ENCODE measurements around the gene KANSL1.

KANSL1 gene

DNA sequence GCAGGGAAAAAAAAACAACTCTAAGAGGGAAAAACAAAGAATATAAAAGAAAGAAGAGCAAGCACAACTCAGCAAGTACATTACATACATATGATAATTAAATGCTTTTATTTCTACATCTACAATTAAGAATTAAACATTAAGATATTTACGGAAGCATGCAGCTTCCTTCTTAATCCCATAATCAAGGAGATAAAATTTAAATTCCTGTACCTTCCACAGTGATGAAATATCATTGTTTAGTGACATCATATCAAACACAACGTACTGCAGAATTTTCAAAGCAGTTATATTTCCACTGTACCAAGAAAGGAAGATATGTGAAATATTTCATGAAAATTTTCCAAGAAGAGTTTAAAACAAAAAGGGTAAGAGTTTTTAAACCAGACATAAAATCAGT, 26.0 kb downstream of the KANSL1 start:
- Histone ChIP-seq H4K20me1 (ENCODE audit: insufficient read depth, low read length) (peaks cover 40% of the 10 kb centered on the region), H3K79me2 (ENCODE audit: low read length) (peaks cover 98% of the 10 kb centered on the region), H3K27ac (ENCODE audit: low read length) (no peak overlapping the region), H3K4me2 (ENCODE audit: low read depth, low read length) (no peak overlapping the region), H3K4me3 (ENCODE audit: low read length) (no peak overlapping the region), H3K9ac (ENCODE audit: low read length) (no peak overlapping the region), H2AFZ (ENCODE audit: low read length) (no peak overlapping the region), H3K9me3 (replicated peaks; ENCODE audit: insufficient read depth, low read length) (no peaks in the 10 kb centered on the region), H3K27me3 (replicated peaks; ENCODE audit: insufficient read depth, low read length) (no peaks in the 10 kb centered on the region), H3K36me3 (replicated peaks; ENCODE audit: insufficient read depth, low read length) (peaks cover 5% of the 10 kb centered on the region; the same call in 1 of the 2 replicates), H3F3A (ENCODE audit: insufficient read depth, low read length) (no peaks in the 10 kb centered on the region; the same call in 1 of the 2 replicates), H3K9me2 (replicated peaks; ENCODE audit: insufficient read depth, low read length) (no peaks in the 10 kb centered on the region), H3K4me1 (ENCODE audit: low read length) (no peaks in the 10 kb centered on the region)
- TF ChIP-seq, protein P1, sequence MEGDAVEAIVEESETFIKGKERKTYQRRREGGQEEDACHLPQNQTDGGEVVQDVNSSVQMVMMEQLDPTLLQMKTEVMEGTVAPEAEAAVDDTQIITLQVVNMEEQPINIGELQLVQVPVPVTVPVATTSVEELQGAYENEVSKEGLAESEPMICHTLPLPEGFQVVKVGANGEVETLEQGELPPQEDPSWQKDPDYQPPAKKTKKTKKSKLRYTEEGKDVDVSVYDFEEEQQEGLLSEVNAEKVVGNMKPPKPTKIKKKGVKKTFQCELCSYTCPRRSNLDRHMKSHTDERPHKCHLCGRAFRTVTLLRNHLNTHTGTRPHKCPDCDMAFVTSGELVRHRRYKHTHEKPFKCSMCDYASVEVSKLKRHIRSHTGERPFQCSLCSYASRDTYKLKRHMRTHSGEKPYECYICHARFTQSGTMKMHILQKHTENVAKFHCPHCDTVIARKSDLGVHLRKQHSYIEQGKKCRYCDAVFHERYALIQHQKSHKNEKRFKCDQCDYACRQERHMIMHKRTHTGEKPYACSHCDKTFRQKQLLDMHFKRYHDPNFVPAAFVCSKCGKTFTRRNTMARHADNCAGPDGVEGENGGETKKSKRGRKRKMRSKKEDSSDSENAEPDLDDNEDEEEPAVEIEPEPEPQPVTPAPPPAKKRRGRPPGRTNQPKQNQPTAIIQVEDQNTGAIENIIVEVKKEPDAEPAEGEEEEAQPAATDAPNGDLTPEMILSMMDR (IDR thresholded peaks at IDR 0.05; ENCODE audit: low read length), result no peak
- TF ChIP-seq EZH2phosphoT487 (IDR thresholded peaks at IDR 0.05; ENCODE audit: low read length) (no peak), EZH2 (optimal IDR thresholded peaks at IDR 0.05; ENCODE audit: low read depth, low read length) (no peak)
- no peak for DNase-seq

DNA sequence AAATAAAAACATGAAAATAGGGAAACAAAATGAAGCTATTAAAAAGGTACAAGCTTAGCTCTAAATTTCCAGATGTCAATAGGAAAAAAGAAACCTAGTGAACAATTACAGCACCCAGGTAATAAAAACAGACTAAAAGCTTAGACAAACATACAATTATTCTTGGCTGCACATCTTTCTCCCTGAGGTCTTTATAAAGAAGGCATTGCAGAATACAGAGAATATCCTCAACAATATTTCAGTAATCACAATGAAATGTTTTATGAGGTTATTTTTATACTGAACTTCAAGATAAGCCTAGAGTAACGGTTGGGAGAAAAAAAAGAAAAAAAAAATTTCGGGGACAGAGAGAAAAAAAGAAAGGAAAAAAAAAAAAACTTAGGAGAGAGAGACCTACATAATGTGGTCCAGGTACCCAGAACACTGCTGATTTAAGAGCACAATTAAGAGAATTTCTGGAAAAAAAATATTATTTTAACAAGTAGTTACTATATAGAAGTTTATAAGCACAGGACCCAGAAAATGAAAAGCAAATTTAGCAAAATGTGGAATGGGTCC, 26.5 kb downstream of the KANSL1 start:
- no peaks in the 10 kb centered on the region for H3K9me2 ChIP-seq (replicated peaks; ENCODE audit: insufficient read depth, low read length)
- no peak overlapping the region for H3K9ac ChIP-seq (ENCODE audit: low read length)
- H3K27ac ChIP-seq (ENCODE audit: low read length), result no peak overlapping the region
- no peak for DNase-seq
- H3K9me3 ChIP-seq (replicated peaks; ENCODE audit: insufficient read depth, low read length), result no peaks in the 10 kb centered on the region
- peaks cover 36% of the 10 kb centered on the region for H4K20me1 ChIP-seq (ENCODE audit: insufficient read depth, low read length)
- no peak overlapping the region for H3K4me2 ChIP-seq (ENCODE audit: low read depth, low read length)
- peaks cover 98% of the 10 kb centered on the region for H3K79me2 ChIP-seq (ENCODE audit: low read length)
- no peaks in the 10 kb centered on the region for H3K27me3 ChIP-seq (replicated peaks; ENCODE audit: insufficient read depth, low read length)
- H3K36me3 ChIP-seq (replicated peaks; ENCODE audit: insufficient read depth, low read length), result peaks cover 2% of the 10 kb centered on the region; the same call in 1 of the 2 replicates
- no peaks in the 10 kb centered on the region; the same call in 1 of the 2 replicates for H3F3A ChIP-seq (ENCODE audit: insufficient read depth, low read length)
- TF ChIP-seq EZH2phosphoT487 (IDR thresholded peaks at IDR 0.05; ENCODE audit: low read length) (no peak), EZH2 (optimal IDR thresholded peaks at IDR 0.05; ENCODE audit: low read depth, low read length) (no peak)
- TF ChIP-seq, protein P1 (IDR thresholded peaks at IDR 0.05; ENCODE audit: low read length), result no peak
- H3K4me3 ChIP-seq (ENCODE audit: low read length), result no peak overlapping the region
- no peaks in the 10 kb centered on the region for H3K4me1 ChIP-seq (ENCODE audit: low read length)
- H2AFZ ChIP-seq (ENCODE audit: low read length), result no peak overlapping the region

DNA sequence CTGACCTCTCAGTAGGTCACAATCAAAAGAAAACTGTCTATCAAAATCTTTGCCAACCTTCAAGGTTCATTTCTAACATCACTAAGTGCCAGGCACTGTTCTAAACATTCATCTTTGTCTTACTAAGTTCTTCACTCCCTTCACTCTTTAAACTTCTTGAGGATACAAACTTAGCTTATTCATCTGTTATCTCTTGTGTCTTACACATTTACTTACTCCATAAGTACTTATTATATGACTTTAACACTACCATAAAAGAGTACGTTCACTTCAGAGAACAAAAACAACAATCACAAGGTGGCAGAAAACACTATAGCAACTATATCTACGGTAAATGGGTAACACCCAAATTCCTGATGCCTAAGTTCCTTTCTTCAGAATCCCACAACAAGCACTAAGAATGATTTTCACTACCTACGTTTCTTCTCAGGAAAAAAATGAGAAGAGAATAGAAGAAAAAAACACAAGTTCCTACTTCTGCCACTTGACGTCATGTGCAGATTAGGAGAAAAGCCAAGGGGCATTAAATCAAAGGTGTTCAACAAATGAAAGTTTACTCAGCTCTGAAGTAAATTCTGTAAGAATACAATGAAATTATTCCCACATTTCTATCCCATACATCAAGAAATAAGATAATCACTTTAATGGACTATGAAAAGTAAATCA, 29.2 kb downstream of the KANSL1 start:
- H3K27ac ChIP-seq (ENCODE audit: low read length), result no peak overlapping the region
- H3K36me3 ChIP-seq (replicated peaks; ENCODE audit: insufficient read depth, low read length), result no peaks in the 10 kb centered on the region
- H3K79me2 ChIP-seq (ENCODE audit: low read length), result peaks cover 97% of the 10 kb centered on the region
- no peaks in the 10 kb centered on the region for H3K9me2 ChIP-seq (replicated peaks; ENCODE audit: insufficient read depth, low read length)
- no peak overlapping the region for H3K9ac ChIP-seq (ENCODE audit: low read length)
- TF ChIP-seq, protein P1 (IDR thresholded peaks at IDR 0.05; ENCODE audit: low read length), result no peak
- no peak for TF ChIP-seq EZH2 (optimal IDR thresholded peaks at IDR 0.05; ENCODE audit: low read depth, low read length)
- TF ChIP-seq EZH2phosphoT487 (IDR thresholded peaks at IDR 0.05; ENCODE audit: low read length), result no peak
- no peaks in the 10 kb centered on the region for H3K9me3 ChIP-seq (replicated peaks; ENCODE audit: insufficient read depth, low read length)
- H3F3A ChIP-seq (ENCODE audit: insufficient read depth, low read length), result no peaks in the 10 kb centered on the region; the same call in 1 of the 2 replicates
- no peak overlapping the region for H3K4me2 ChIP-seq (ENCODE audit: low read depth, low read length)
- no peak for DNase-seq
- no peak overlapping the region for H3K4me3 ChIP-seq (ENCODE audit: low read length)
- H4K20me1 ChIP-seq (ENCODE audit: insufficient read depth, low read length), result peaks cover 38% of the 10 kb centered on the region
- no peaks in the 10 kb centered on the region for H3K4me1 ChIP-seq (ENCODE audit: low read length)
- H3K27me3 ChIP-seq (replicated peaks; ENCODE audit: insufficient read depth, low read length), result no peaks in the 10 kb centered on the region
- H2AFZ ChIP-seq (ENCODE audit: low read length), result no peak overlapping the region
